Testis (tissue), 2 donors: ENCODE measurements around the gene NTMT1.

Experiments
- POLR2A ChIP-seq: fragments of 450-650 bp; IDR thresholded peaks from one replicate; pipeline ENCODE4 v1.6.1; 2017; ENCODE audit warnings: antibody characterized with exemption, mild to moderate bottlenecking, moderate library complexity
- TF ChIP-seq, protein P1 (sequence below), 3 experiments: fragments of 450-650 bp in 2 of 3; fragments of 200-600 bp in 1 of 3; sonication (generic) in 1 of 3; IDR thresholded peaks; one replicate each; pipeline ENCODE4 v1.5.1; 2016 to 2019; ENCODE audit warnings: antibody characterized with exemption in 3 of 3, mild to moderate bottlenecking in 2 of 3, moderate library complexity in 1 of 3

GRCh38 chr9:129646252-129646651 is 20.3 kb downstream of the NTMT1 start:
- TF ChIP-seq, protein P1, sequence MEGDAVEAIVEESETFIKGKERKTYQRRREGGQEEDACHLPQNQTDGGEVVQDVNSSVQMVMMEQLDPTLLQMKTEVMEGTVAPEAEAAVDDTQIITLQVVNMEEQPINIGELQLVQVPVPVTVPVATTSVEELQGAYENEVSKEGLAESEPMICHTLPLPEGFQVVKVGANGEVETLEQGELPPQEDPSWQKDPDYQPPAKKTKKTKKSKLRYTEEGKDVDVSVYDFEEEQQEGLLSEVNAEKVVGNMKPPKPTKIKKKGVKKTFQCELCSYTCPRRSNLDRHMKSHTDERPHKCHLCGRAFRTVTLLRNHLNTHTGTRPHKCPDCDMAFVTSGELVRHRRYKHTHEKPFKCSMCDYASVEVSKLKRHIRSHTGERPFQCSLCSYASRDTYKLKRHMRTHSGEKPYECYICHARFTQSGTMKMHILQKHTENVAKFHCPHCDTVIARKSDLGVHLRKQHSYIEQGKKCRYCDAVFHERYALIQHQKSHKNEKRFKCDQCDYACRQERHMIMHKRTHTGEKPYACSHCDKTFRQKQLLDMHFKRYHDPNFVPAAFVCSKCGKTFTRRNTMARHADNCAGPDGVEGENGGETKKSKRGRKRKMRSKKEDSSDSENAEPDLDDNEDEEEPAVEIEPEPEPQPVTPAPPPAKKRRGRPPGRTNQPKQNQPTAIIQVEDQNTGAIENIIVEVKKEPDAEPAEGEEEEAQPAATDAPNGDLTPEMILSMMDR (IDR thresholded peaks at IDR 0.05), result no peak
- TF ChIP-seq POLR2A, result no peak
